GM23338 (cell line): ENCODE measurements around the gene KAZN. TPM values are rescaled to one million over a fixed set of nuclear protein-coding genes. Genes with fewer than 3 reads are reported as not detected.
A peak's percentile ranks its signal among the peaks of the same experiment; 100 is the strongest.

ENCODE experiments used
- ATAC-seq: fragments of 200-7000 bp; cut with Tn5 transposase; 3 replicates; pipeline ENCODE4 v1.9.1; 2020
- DNase-seq: peaks from one replicate; pipeline ENCODE4 v3.0.0-alpha.2; 2015; ENCODE audit warnings: low spot score
- H2AFZ ChIP-seq: fragments of 200-600 bp; sonication (generic); 2 replicates; pipeline ENCODE4 v1.8.0; 2016; ENCODE audit warnings: antibody characterized with exemption, mild to moderate bottlenecking, moderate library complexity
- H3F3A ChIP-seq: fragments of 200-600 bp; sonication (generic); replicated peaks from 2 replicates; pipeline ENCODE4 v1.8.0; 2017; ENCODE audit warnings: antibody characterized with exemption, mixed run types, low read depth
- H3K27ac ChIP-seq: fragments of 200-600 bp; sonication (generic); 2 replicates; pipeline ENCODE4 v1.6.1; 2016; ENCODE audit warnings: low read depth
- H3K27me3 ChIP-seq: fragments of 200-600 bp; sonication (generic); 2 replicates; pipeline ENCODE4 v1.8.0; 2016; ENCODE audit warnings: mild to moderate bottlenecking, mixed run types, moderate library complexity; ENCODE audit not compliant: insufficient read depth
- H3K36me3 ChIP-seq: fragments of 200-600 bp; sonication (generic); 2 replicates; pipeline ENCODE4 v1.8.0; 2016; ENCODE audit warnings: mild to moderate bottlenecking; ENCODE audit not compliant: insufficient read depth
- H3K4me1 ChIP-seq: fragments of 200-600 bp; sonication (generic); 2 replicates; pipeline ENCODE4 v1.8.0; 2016; ENCODE audit warnings: mild to moderate bottlenecking, moderate library complexity; ENCODE audit not compliant: insufficient read depth
- H3K4me2 ChIP-seq: fragments of 200-600 bp; sonication (generic); 2 replicates; pipeline ENCODE4 v1.7.1; 2017; ENCODE audit warnings: mixed run types
- H3K4me3 ChIP-seq: fragments of 200-600 bp; sonication (generic); 2 replicates; pipeline ENCODE4 v1.6.1; 2016; ENCODE audit warnings: mixed run types
- H3K79me2 ChIP-seq: fragments of 200-600 bp; sonication (generic); replicated peaks from 2 replicates; pipeline ENCODE4 v1.8.0; 2017; ENCODE audit warnings: mild to moderate bottlenecking; ENCODE audit not compliant: insufficient read depth
- H3K9me2 ChIP-seq: fragments of 200-600 bp; sonication (generic); 2 replicates; pipeline ENCODE4 v1.8.0; 2017; ENCODE audit not compliant: insufficient read depth
- H4K20me1 ChIP-seq: fragments of 200-600 bp; sonication (generic); replicated peaks from 2 replicates; pipeline ENCODE4 v1.8.0; 2017; ENCODE audit warnings: mild to moderate bottlenecking; ENCODE audit not compliant: insufficient read depth
- H3K27ac Mint-ChIP-seq: 2 replicates; pipeline ENCODE4 v1.8.0; 2020; ENCODE audit warnings: inconsistent platforms, mild to moderate bottlenecking, moderate library complexity, mixed read lengths
- H3K27me3 Mint-ChIP-seq: 3 replicates; pipeline ENCODE4 v1.8.0; 2022; ENCODE audit warnings: low read depth, mild to moderate bottlenecking, moderate library complexity, mixed read lengths, inconsistent platforms; ENCODE audit not compliant: insufficient read depth, poor library complexity
- H3K36me3 Mint-ChIP-seq: 3 replicates; pipeline ENCODE4 v1.8.0; 2021; ENCODE audit warnings: low read depth, mild to moderate bottlenecking, inconsistent platforms, moderate library complexity, mixed read lengths
- H3K4me1 Mint-ChIP-seq: 3 replicates; pipeline ENCODE4 v1.8.0; 2020; ENCODE audit warnings: mild to moderate bottlenecking, inconsistent platforms, mixed read lengths
- H3K4me3 Mint-ChIP-seq: 3 replicates; pipeline ENCODE4 v1.8.0; 2021; ENCODE audit warnings: moderate library complexity, mild to moderate bottlenecking, inconsistent platforms, mixed read lengths
- H3K9me3 Mint-ChIP-seq: 3 replicates; pipeline ENCODE4 v1.8.0; 2020; ENCODE audit warnings: moderate library complexity, mild to moderate bottlenecking, inconsistent platforms, mixed read lengths
- CREB1 ChIP-seq: fragments of 250-450 bp; sonication (Bioruptor Pico); IDR thresholded peaks from 2 replicates; pipeline ENCODE4 v1.5.0; 2020; ENCODE audit warnings: low read depth, mild to moderate bottlenecking, moderate library complexity
- CTCF ChIP-seq, 2 experiments: fragments of 200-600 bp in 1 of 2; sonication (generic) in 1 of 2; conservative IDR thresholded peaks; 2 replicates each; pipeline versions ENCODE4 v1.5.1 to v1.6.1; 2016 to 2017; ENCODE audit warnings: antibody characterized with exemption in 2 of 2, low read depth in 2 of 2, mild to moderate bottlenecking in 2 of 2, moderate library complexity in 1 of 2
- ETS1 ChIP-seq: IDR thresholded peaks from 2 replicates; pipeline ENCODE4 v1.6.1; 2016; ENCODE audit warnings: antibody characterized with exemption
- REST ChIP-seq: IDR thresholded peaks from one replicate; pipeline ENCODE4 v1.6.1; 2018; ENCODE audit warnings: antibody characterized with exemption; ENCODE audit not compliant: unreplicated experiment
- ZNF462 ChIP-seq: fragments of 250-450 bp; sonication (Bioruptor Pico); IDR thresholded peaks from 2 replicates; pipeline ENCODE4 v1.5.0; 2020; ENCODE audit warnings: mild to moderate bottlenecking, moderate library complexity
- polyA plus RNA-seq: library from polyadenylated mRNA; unstranded; fragments of >200 nt; fragmentation: Nextera tagmentation; extraction: Ambion mirVana; gene quantifications from 2 replicates; pipeline ENCODE4 v1.2.1, GENCODE V29; 2016
- total RNA-seq: library from RNA; depleted of rRNA; stranded (reverse); fragments of >200 nt; shearing (Covaris generic); gene quantifications from 2 replicates; pipeline ENCODE4 v1.2.3, GENCODE V29; 2014

The KAZN gene
- total and polyA plus RNA-seq, 2 experiments from 2014 or later, result 9.9 to 15.0 TPM

- peaks cover 35% of the 10 kb centered on the region for H3K27me3 ChIP-seq
- H3K9me3 Mint-ChIP-seq, result no peaks in the 10 kb centered on the region
- peaks cover 10% of the 10 kb centered on the region for H4K20me1 ChIP-seq
- H3K4me2 ChIP-seq, result peak overlapping the region; percentile 92
- H3K4me1 Mint-ChIP-seq, result peaks cover 38% of the 10 kb centered on the region
- H3K36me3 ChIP-seq, result no peaks in the 10 kb centered on the region
- H3K9me2 ChIP-seq, result no peaks in the 10 kb centered on the region
- peak; percentile 92 for DNase-seq
- H3K27ac Mint-ChIP-seq, result no peak overlapping the region
- H3K4me3 Mint-ChIP-seq, result peak overlapping the region; percentile 90
- ATAC-seq, result peak; percentile 28
- peaks cover 27% of the 10 kb centered on the region for H3K27me3 Mint-ChIP-seq
- H2AFZ ChIP-seq, result peak overlapping the region; percentile 93
- peak overlapping the region; percentile 87 for H3K4me3 ChIP-seq
- peaks cover 5% of the 10 kb centered on the region; the same call in 1 of the 2 replicates for H3K4me1 ChIP-seq
- no peaks in the 10 kb centered on the region for H3K79me2 ChIP-seq
- no peaks in the 10 kb centered on the region for H3K36me3 Mint-ChIP-seq
- TF ChIP-seq REST, result no peak
- TF ChIP-seq CREB1 (CRISPR knock-in tag), result peak; percentile 73
- TF ChIP-seq CTCF (conservative IDR thresholded peaks at IDR 0.05; ENCODE audit: low read depth in 2 of 2), result peak; percentile 71 to 77
- no peak for TF ChIP-seq ETS1
- no peak overlapping the region for H3K27ac ChIP-seq
- H3F3A ChIP-seq, result no peaks in the 10 kb centered on the region
Observed at GRCh38 chr1:15152318-15153183, 554.1 kb downstream of the KAZN start.

- DNase-seq (peak; percentile 91), ATAC-seq (peak; percentile 70)
- H4K20me1 ChIP-seq, result peaks cover 10% of the 10 kb centered on the region
- H3K4me3 ChIP-seq, result peak within 1 kb of the TSS; percentile 87
- H3K79me2 ChIP-seq, result no peaks in the 10 kb centered on the region; the same call in 1 of the 2 replicates
- H3K36me3 ChIP-seq, result no peaks in the 10 kb centered on the region
- peaks cover 35% of the 10 kb centered on the region for H3K27me3 ChIP-seq
- no peaks in the 10 kb centered on the region for H3K9me2 ChIP-seq
- Mint-ChIP-seq H3K27me3 (peaks cover 29% of the 10 kb centered on the region), H3K4me1 (peaks cover 46% of the 10 kb centered on the region), H3K36me3 (no peaks in the 10 kb centered on the region), H3K27ac (no peak within 1 kb of the TSS), H3K4me3 (peak within 1 kb of the TSS; percentile 90), H3K9me3 (no peaks in the 10 kb centered on the region)
- peaks cover 5% of the 10 kb centered on the region; the same call in 1 of the 2 replicates for H3K4me1 ChIP-seq
- peak within 1 kb of the TSS; percentile 92 for H3K4me2 ChIP-seq
- peak within 1 kb of the TSS; percentile 93 for H2AFZ ChIP-seq
- no peak within 1 kb of the TSS for H3K27ac ChIP-seq
- no peaks in the 10 kb centered on the region for H3F3A ChIP-seq
- no peak for TF ChIP-seq ZNF462 (CRISPR knock-in tag)
Observed at GRCh38 chr1:15153184-15153841, 554.8 kb downstream of the KAZN start, which contains the start of gene TMEM51. Gene TMEM51, plus strand, starts transcription at chr1:15153747. Its CDS starts 61,341 bp downstream, at chr1:15215088.
